RPMI7951 (cell line): ENCODE measurements around the gene PCAT7. TPM values are rescaled to one million over a fixed set of nuclear protein-coding genes. Genes with fewer than 3 reads are reported as not detected.
"Not testable (repeated sequence)": the region's sequence is repeated elsewhere in the genome, so short reads cannot be mapped to it uniquely, and the experiment has no call there.

Experiments
- DNase-seq: peaks from one replicate; pipeline ENCODE4 v3.0.0-alpha.2; 2012; ENCODE audit warnings: low read depth
- total RNA-seq: library from RNA; depleted of rRNA; stranded (reverse); fragments of >200 nt; shearing (Covaris generic); gene quantifications from 2 replicates; pipeline ENCODE4 v1.2.3, GENCODE V29; 2014; rRNA removed

PCAT7 gene
- 0.29 and 0.36 TPM in 2 replicates for total RNA-seq

- DNase-seq, result peak; percentile 80
Measured at GRCh38 chr9:94554439-94555331, at the start of gene PCAT7. Gene PCAT7 (plus strand): TSS chr9:94555083.

GRCh38 chr9:94506370-94506769 is 48.5 kb upstream of the PCAT7 start:
- DNase-seq, result not testable (repeated sequence)

DNA sequence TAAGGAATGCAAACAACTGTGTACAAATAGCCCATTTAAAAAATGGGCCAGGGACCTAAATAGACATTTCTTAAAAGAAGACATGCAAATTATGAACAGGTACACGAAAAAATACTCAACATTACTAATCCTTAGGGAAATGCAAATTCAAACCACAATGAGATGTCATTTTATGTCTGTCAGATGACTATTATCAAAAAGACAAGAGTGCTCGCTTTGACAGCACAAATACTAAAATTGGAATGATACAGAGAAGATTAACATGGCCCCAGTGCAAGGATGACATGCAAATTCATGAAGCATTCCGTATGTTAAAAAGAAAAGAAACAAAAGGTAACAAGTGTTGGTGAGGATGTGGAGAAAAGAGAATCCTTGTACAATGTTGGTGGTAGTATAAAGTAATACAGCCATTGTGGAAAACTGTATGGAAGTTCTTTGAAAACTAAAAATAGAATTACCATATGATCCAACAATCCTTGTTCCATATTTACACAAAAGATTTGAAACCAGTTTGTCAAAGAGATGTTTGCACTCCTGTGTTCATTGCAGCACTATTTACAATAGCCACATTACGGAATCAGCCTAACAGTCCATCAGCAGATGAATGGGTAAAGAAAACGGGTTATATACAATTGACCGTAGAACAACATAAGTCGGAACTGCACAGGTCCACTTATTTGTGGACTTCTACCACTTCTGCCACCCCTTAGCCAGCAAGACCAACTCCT is 47.2 kb upstream of the PCAT7 start:
- DNase-seq, result no peak

DNA sequence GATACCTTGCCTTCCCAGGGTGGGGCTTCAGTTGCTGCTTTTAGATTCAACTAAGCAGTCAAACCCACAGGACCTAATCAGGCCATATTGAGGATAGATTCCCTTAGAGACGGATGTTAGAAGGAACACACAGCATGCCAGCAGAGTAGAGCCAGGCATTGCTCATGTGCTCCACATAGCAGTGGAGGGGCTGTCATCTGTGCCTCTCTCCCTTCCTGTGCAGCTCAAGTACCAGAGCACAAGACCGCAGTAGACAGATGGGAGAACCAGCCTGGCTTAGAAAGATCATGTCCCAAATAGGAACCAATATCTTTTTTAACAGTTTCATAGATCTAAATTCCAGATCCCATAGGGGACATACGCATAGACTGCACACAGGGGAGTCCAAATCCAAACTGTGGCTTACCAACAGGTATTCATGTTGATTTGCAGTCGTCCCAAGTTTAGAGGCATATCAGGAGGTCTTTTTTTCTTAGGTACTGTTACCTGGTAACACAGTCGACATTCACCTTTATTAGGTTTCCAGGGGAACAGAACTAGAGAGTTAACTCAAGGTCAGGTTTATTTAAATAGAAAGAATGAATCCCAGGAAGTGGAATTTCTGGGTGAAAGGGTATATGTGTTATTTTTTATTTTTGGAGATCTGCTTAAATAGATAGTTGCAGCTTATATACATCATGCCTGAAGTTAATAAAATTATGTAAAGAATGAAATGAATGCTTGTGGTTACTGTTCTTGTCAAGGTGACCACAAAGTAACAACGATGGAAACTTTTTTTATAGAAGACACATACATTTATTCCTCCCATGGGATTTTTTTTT is 43.5 kb upstream of the PCAT7 start:
- DNase-seq, result no peak

DNA sequence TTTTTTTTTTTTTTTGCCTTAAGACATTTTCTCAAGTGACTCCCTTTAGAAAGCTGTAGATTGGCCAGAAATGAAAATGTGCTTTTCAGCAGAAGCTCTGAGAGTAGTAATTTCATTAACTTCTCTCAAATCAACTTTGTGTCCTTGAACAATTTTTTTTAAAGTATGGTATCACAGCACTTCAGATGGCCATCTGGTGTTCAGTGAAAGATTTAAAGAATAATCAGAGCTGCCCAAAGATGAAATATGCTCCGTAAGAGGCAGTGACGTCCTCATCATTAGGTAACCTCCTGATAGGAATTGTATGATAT is 43.0 kb upstream of the PCAT7 start:
- DNase-seq, result no peak

DNA sequence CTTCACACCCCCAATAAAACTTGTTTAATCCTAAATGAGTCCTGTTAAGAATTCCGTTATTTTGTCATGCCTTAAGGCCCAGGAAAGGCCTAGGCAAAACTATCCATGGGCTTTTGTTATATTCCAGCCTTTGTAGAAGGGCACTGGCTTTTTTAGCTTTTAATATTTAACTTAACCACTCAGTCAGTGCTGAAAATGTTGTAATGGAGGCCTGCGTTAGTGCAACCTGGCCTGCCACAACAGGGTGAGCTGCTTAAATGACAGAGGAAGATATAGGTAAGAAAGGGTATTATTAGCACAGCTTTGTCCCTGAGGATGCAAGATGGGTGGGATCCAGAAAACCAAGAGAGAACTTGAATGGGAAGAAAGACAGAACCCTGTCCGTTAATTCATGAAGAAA is 40.2 kb upstream of the PCAT7 start:
- no peak for DNase-seq

GRCh38 chr9:94517254-94517653 is 37.6 kb upstream of the PCAT7 start:
- no peak for DNase-seq

GRCh38 chr9:94525396-94526035 is 29.4 kb upstream of the PCAT7 start:
- no peak for DNase-seq

GRCh38 chr9:94526271-94526670 is 28.6 kb upstream of the PCAT7 start:
- no peak for DNase-seq

DNA sequence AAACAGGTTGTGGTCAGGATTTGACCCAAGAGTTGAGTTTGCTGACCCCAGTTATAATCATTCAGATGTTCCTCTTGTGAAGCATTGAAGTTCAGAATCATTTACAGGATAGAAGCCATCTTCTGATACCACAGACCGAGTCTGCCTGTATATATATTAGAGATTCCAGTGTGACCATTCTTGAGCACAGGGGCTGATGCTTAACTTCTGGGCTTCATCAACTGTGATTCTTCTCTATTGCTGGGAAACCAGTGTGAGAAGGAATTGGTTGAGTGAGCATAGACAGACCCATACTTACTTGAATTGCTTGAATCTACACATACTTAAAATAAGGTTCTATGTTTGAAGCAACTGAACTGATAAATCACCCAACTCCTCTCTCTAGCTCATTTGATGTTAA is 27.9 kb upstream of the PCAT7 start:
- no peak for DNase-seq

GRCh38 chr9:94528886-94529285 is 26.0 kb upstream of the PCAT7 start:
- no peak for DNase-seq

- no peak for DNase-seq
Measured at GRCh38 chr9:94533155-94533554, 21.7 kb upstream of the PCAT7 start.

DNA sequence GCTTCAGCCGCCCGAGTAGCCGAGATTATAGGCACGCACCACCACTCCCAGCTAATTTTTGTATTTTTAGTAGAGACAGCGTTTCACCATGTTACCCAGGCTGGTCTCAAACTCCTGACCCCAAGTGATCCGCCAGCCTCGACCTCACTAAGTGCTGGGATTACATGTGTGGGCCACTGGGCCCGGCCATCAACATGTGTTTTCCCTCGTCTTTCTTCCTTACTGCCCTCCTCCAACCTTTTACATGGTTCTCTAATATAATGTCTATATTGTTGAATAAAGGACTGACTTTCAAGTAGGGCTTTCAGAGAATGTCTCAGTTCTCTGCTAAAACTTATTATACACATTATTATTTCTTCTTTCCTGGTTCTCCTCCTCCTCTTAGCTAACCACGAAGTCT is 21.3 kb upstream of the PCAT7 start:
- DNase-seq, result no peak

GRCh38 chr9:94534901-94535300 is 20.0 kb upstream of the PCAT7 start:
- DNase-seq, result no peak

DNA sequence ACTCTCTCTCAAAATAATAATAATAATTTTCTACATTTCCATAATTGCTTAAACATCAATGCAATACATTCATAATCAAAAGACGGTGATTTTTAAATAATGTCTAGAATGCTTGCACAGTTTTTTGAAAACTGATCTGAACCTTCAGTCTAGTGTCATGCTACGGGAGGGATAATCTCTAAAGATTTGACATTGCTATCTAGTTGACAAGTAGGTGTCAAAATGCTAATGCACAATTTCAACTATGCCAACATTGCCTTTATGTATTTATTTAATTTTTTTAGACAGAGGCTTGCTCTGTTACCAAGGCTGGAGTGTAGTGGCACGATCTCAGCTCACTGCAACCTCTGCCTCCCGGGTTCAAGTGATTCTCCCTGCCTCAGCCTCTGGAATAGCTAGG is 16.0 kb upstream of the PCAT7 start:
- no peak for DNase-seq

DNA sequence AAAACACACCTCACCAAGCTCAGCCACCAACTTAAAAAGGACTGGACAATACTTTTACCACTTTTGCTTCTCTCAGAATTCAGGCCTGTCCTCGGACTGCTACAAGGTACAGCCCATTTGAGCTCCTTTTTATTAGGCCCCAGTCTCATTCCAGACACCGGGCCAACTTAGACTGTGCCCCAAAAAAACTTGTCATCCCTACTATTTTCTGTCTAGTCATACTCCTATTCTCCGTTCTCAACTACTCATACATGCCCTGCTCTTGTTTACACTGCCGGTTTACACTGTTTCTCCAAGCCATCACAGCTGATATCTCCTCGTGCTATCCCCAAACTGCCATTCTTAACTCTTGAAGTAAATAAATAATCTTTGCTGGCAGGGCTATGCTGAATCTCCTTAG is 10.5 kb upstream of the PCAT7 start:
- not testable (repeated sequence) for DNase-seq

DNA sequence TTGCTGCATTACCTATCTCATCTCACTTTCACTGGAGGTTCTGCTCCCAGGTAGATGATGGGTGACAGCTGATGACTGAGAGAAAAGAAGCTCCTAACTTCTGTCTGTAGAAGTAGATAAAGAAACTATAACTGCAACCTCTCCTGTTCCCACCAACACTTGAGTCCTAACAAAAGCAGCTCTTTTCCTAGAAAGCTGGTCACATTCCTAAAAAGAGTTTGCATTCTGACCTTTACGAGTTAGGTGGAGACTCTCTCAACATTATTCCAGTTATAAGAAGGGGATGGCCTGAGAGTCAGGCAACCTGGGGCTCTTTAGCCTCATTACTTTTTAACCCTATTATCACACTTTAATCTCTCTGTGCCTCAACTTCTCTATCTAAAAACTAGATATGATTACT is 8.9 kb upstream of the PCAT7 start:
- DNase-seq, result no peak

GRCh38 chr9:94553029-94553938 is 1.6 kb upstream of the PCAT7 start:
- DNase-seq, result no peak

GRCh38 chr9:94554078-94554438 is 825 bp upstream of the PCAT7 start:
- no peak for DNase-seq

DNA sequence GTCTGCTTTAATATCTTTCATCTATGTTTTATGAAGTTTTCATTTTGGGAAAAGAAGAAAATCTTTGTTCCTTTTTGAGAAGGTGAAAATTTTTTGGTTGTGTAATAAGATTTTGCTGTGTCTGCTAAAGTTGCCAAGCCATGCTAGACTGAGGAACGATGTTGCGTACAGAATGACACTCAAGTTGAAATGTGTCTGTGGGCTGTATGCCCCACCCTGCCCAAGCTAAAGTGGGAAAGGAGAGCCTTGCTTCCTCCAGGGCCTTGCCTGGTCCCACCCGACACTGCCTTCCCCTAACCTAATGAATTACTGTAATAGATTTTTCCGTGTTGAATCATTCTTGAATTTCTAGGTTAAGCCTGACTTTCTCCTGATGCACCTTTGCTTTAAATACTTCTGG is 2.5 kb downstream of the PCAT7 start:
- DNase-seq, result no peak

DNA sequence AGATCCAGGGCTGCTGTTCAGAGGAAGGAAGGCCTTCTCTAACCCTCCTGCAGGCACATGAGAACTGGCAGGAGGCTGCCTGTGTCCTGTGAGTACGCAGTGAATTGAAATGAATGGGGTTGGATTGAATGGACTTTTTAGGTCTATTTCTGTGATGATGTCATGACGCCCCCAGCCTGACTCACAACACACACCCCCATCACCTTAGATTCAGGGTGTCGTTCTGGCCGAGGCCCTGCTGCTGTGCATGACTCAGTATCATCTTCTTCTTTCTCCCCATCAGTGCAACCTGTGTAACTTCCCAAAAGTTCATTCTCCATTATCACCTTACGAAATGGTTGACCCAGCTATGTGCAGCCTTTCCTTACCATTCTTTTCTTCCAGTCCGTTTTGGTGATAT is 5.4 kb downstream of the PCAT7 start:
- DNase-seq, result no peak
